Measurements from ENCODE around the gene CMIP.

CMIP gene

GRCh38 chr16:81547939-81548216 is 103.3 kb downstream of the CMIP start:
- Histone ChIP-seq H3K4me3 (ENCODE audit: low read depth in 1 of 2, low read length in 2 of 2) (no peak overlapping the region), H3K27ac (ENCODE audit: low read length) (no peak overlapping the region), H3K4me1 (ENCODE audit: control insufficient read depth in 1 of 2, insufficient read depth in 2 of 2, low read length in 2 of 2) (peaks cover 28 to 31% of the 10 kb centered on the region in 2 donors)

GRCh38 chr16:81548551-81548875 is 103.9 kb downstream of the CMIP start:
- Histone ChIP-seq H3K4me3 (ENCODE audit: low read depth in 1 of 2, low read length in 2 of 2) (no peak overlapping the region), H3K27ac (ENCODE audit: low read length) (no peak overlapping the region), H3K9me3 (ENCODE audit: control insufficient read depth in 1 of 2, low read length in 2 of 2) (no peaks in the 10 kb centered on the region), H3K4me1 (ENCODE audit: control insufficient read depth in 1 of 2, insufficient read depth in 2 of 2, low read length in 2 of 2) (peaks cover 29 to 36% of the 10 kb centered on the region in 2 donors), H3K27me3 (ENCODE audit: low read depth, low read length) (no peaks in the 10 kb centered on the region), H3K36me3 (ENCODE audit: control insufficient read depth in 1 of 2, insufficient read depth in 2 of 2, low read length in 2 of 2) (no peaks in the 10 kb centered on the region)

More at GRCh38 chr16:81547939-81548216, 103.3 kb downstream of the CMIP start:
- no peaks in the 10 kb centered on the region for H3K9me3 ChIP-seq (ENCODE audit: control insufficient read depth in 1 of 2, low read length in 2 of 2)
- H3K36me3 ChIP-seq (ENCODE audit: control insufficient read depth in 1 of 2, insufficient read depth in 2 of 2, low read length in 2 of 2): no peaks in the 10 kb centered on the region
- H3K27me3 ChIP-seq (ENCODE audit: low read depth, low read length): no peaks in the 10 kb centered on the region

- H3K27ac ChIP-seq (ENCODE audit: low read length): no peak overlapping the region
Measured at GRCh38 chr16:81548876-81549546, 104.4 kb downstream of the CMIP start.

GRCh38 chr16:81549547-81550431 is 105.2 kb downstream of the CMIP start:
- Histone ChIP-seq H3K4me3 (ENCODE audit: low read depth in 1 of 2, low read length in 2 of 2) (no peak overlapping the region), H3K36me3 (ENCODE audit: control insufficient read depth in 1 of 2, insufficient read depth in 2 of 2, low read length in 2 of 2) (no peaks in the 10 kb centered on the region), H3K4me1 (ENCODE audit: control insufficient read depth in 1 of 2, insufficient read depth in 2 of 2, low read length in 2 of 2) (peaks cover 24 to 29% of the 10 kb centered on the region in 2 donors), H3K27ac (ENCODE audit: low read length) (no peak overlapping the region), H3K27me3 (ENCODE audit: low read depth, low read length) (no peaks in the 10 kb centered on the region), H3K9me3 (ENCODE audit: control insufficient read depth in 1 of 2, low read length in 2 of 2) (no peaks in the 10 kb centered on the region)

More at GRCh38 chr16:81548876-81549546, 104.4 kb downstream of the CMIP start:
- no peak overlapping the region for H3K4me3 ChIP-seq (ENCODE audit: low read depth in 1 of 2, low read length in 2 of 2)
- peaks cover 30 to 32% of the 10 kb centered on the region in 2 donors for H3K4me1 ChIP-seq (ENCODE audit: control insufficient read depth in 1 of 2, insufficient read depth in 2 of 2, low read length in 2 of 2)
- H3K27me3 ChIP-seq (ENCODE audit: low read depth, low read length): no peaks in the 10 kb centered on the region
- H3K9me3 ChIP-seq (ENCODE audit: control insufficient read depth in 1 of 2, low read length in 2 of 2): no peaks in the 10 kb centered on the region
- H3K36me3 ChIP-seq (ENCODE audit: control insufficient read depth in 1 of 2, insufficient read depth in 2 of 2, low read length in 2 of 2): no peaks in the 10 kb centered on the region

- Histone ChIP-seq H3K9me3 (ENCODE audit: control insufficient read depth in 1 of 2, low read length in 2 of 2) (no peaks in the 10 kb centered on the region), H3K27ac (ENCODE audit: low read length) (no peak overlapping the region), H3K27me3 (ENCODE audit: low read depth, low read length) (no peaks in the 10 kb centered on the region), H3K4me1 (ENCODE audit: control insufficient read depth in 1 of 2, insufficient read depth in 2 of 2, low read length in 2 of 2) (peaks cover 18 to 29% of the 10 kb centered on the region in 2 donors), H3K4me3 (ENCODE audit: low read depth in 1 of 2, low read length in 2 of 2) (no peak overlapping the region), H3K36me3 (ENCODE audit: control insufficient read depth in 1 of 2, insufficient read depth in 2 of 2, low read length in 2 of 2) (no peaks in the 10 kb centered on the region)
Measured at GRCh38 chr16:81550432-81550808, 105.8 kb downstream of the CMIP start.

- peak overlapping the region; percentile 28 for H3K27ac ChIP-seq (ENCODE audit: low read length)
- H3K4me3 ChIP-seq (ENCODE audit: low read depth in 1 of 2, low read length in 2 of 2): no peak overlapping the region
- H3K9me3 ChIP-seq (ENCODE audit: control insufficient read depth in 1 of 2, low read length in 2 of 2): no peaks in the 10 kb centered on the region
- H3K27me3 ChIP-seq (ENCODE audit: low read depth, low read length): no peaks in the 10 kb centered on the region
- H3K4me1 ChIP-seq (ENCODE audit: control insufficient read depth in 1 of 2, insufficient read depth in 2 of 2, low read length in 2 of 2): peaks cover 18 to 29% of the 10 kb centered on the region in 2 donors
- H3K36me3 ChIP-seq (ENCODE audit: control insufficient read depth in 1 of 2, insufficient read depth in 2 of 2, low read length in 2 of 2): no peaks in the 10 kb centered on the region
Measured at GRCh38 chr16:81551151-81551808, 106.7 kb downstream of the CMIP start.

- H3K4me3 ChIP-seq (ENCODE audit: low read depth in 1 of 2, low read length in 2 of 2): no peak overlapping the region
- peaks cover 18 to 29% of the 10 kb centered on the region in 2 donors for H3K4me1 ChIP-seq (ENCODE audit: control insufficient read depth in 1 of 2, insufficient read depth in 2 of 2, low read length in 2 of 2)
- no peaks in the 10 kb centered on the region for H3K9me3 ChIP-seq (ENCODE audit: control insufficient read depth in 1 of 2, low read length in 2 of 2)
- H3K27me3 ChIP-seq (ENCODE audit: low read depth, low read length): no peaks in the 10 kb centered on the region
- no peak overlapping the region for H3K27ac ChIP-seq (ENCODE audit: low read length)
- no peaks in the 10 kb centered on the region for H3K36me3 ChIP-seq (ENCODE audit: control insufficient read depth in 1 of 2, insufficient read depth in 2 of 2, low read length in 2 of 2)
Measured at GRCh38 chr16:81551821-81552304, 107.3 kb downstream of the CMIP start.

GRCh38 chr16:81552743-81553079 is 108.1 kb downstream of the CMIP start:
- no peaks in the 10 kb centered on the region for H3K9me3 ChIP-seq (ENCODE audit: control insufficient read depth in 1 of 2, low read length in 2 of 2)
- H3K27me3 ChIP-seq (ENCODE audit: low read depth, low read length): no peaks in the 10 kb centered on the region
- no peak overlapping the region for H3K4me3 ChIP-seq (ENCODE audit: low read depth in 1 of 2, low read length in 2 of 2)
- peaks cover 18 to 27% of the 10 kb centered on the region in 2 donors for H3K4me1 ChIP-seq (ENCODE audit: control insufficient read depth in 1 of 2, insufficient read depth in 2 of 2, low read length in 2 of 2)
- no peak overlapping the region for H3K27ac ChIP-seq (ENCODE audit: low read length)
- no peaks in the 10 kb centered on the region for H3K36me3 ChIP-seq (ENCODE audit: control insufficient read depth in 1 of 2, insufficient read depth in 2 of 2, low read length in 2 of 2)

- H3K27me3 ChIP-seq (ENCODE audit: low read depth, low read length): no peaks in the 10 kb centered on the region
- no peaks in the 10 kb centered on the region for H3K9me3 ChIP-seq (ENCODE audit: control insufficient read depth in 1 of 2, low read length in 2 of 2)
- peak overlapping the region; percentile 61 for H3K27ac ChIP-seq (ENCODE audit: low read length)
- H3K4me3 ChIP-seq (ENCODE audit: low read depth in 1 of 2, low read length in 2 of 2): no peak overlapping the region
- H3K4me1 ChIP-seq (ENCODE audit: control insufficient read depth in 1 of 2, insufficient read depth in 2 of 2, low read length in 2 of 2): peaks cover 20 to 25% of the 10 kb centered on the region in 2 donors
- no peaks in the 10 kb centered on the region for H3K36me3 ChIP-seq (ENCODE audit: control insufficient read depth in 1 of 2, insufficient read depth in 2 of 2, low read length in 2 of 2)
Measured at GRCh38 chr16:81553080-81553813, 108.6 kb downstream of the CMIP start.

GRCh38 chr16:81553814-81554675 is 109.4 kb downstream of the CMIP start:
- Histone ChIP-seq H3K4me1 (ENCODE audit: control insufficient read depth in 1 of 2, insufficient read depth in 2 of 2, low read length in 2 of 2) (peaks cover 27 to 32% of the 10 kb centered on the region in 2 donors), H3K9me3 (ENCODE audit: control insufficient read depth in 1 of 2, low read length in 2 of 2) (no peaks in the 10 kb centered on the region), H3K36me3 (ENCODE audit: control insufficient read depth in 1 of 2, insufficient read depth in 2 of 2, low read length in 2 of 2) (no peaks in the 10 kb centered on the region), H3K4me3 (ENCODE audit: low read depth in 1 of 2, low read length in 2 of 2) (no peak overlapping the region), H3K27me3 (ENCODE audit: low read depth, low read length) (no peaks in the 10 kb centered on the region), H3K27ac (ENCODE audit: low read length) (peak overlapping the region; percentile 61)

All from muscle layer of duodenum (tissue), 2 donors.